ENCODE results near the gene USP24. TPM values are rescaled to one million over a fixed set of nuclear protein-coding genes. Genes with fewer than 3 reads are reported as not detected.

USP24 gene
- total RNA-seq, 1 experiment from 2014 or later = 40.9 TPM

DNA sequence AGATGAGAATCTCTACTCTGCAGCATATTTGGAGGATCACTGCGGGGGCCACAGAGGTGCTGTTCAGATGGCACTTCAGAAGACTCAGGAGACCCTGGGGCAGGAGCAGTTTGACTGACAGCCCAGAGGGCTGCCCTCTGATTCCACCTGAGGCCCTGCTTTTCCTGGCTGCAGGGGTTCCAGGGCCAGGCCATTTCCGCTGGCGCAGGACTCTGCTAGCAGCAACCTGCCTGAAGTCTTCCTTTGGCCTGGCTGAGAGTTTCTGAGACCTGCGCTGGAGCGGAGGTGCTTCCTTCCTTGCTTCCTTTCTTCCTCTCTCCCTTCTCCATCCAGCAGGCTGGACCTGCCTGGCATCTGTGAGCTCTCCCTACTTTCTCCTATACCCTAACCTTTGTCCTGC is 164.0 kb downstream of the USP24 start (continued):
- TF ChIP-seq FOXP4 (CRISPR knock-in tag; IDR thresholded peaks at IDR 0.05) = no peak
- no peak for TF ChIP-seq AFF4 (CRISPR knock-in tag; IDR thresholded peaks at IDR 0.05; ENCODE audit: borderline replicate concordance)

DNA sequence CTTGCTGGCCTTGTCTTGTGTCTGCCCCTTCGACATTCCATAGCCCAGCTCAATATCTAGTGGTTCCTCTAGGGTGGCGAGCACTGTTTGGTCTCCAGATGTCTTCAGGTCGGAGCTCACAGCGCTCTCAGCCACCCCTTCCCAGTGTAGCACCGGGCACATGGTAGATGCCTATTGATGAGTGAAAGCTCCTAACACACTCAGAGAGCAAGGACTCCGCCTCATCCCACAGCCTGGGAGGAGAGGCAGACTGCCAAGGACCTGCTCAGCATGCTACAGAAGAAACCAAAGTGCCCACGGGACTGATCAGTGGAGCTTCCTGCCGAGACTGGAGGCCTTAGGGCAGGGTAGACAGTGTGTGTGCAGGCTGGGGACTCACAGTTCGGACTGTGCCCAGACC is 164.9 kb downstream of the USP24 start:
- no peak for ATAC-seq

More for the DNA sequence above, 164.9 kb downstream of the USP24 start:
- Mint-ChIP-seq H3K4me3 (no peak overlapping the region), H3K27ac (no peak overlapping the region), H3K36me3 (peaks cover 27% of the 10 kb centered on the region), H3K27me3 (ENCODE audit: low read depth) (no peaks in the 10 kb centered on the region), H3K9me3 (no peaks in the 10 kb centered on the region), H3K4me1 (0 out of 2 replicates have a peak, but pooled peaks cover 2% of the 10 kb centered on the region)
- ChIA-PET POLR2A (no interaction called here), CTCF (interaction anchor here (1.1 to 2.3 kb wide), 3 partner anchors 11 to 105 kb away, joined by 3 to 22 read pairs (median 13); partner anchors contain the start of gene PCSK9)
- DNase-seq (ENCODE audit: low spot score) = no peak
- no peak for TF ChIP-seq HMGXB4 (CRISPR knock-in tag; IDR thresholded peaks at IDR 0.05)
- TF ChIP-seq ATF1 (CRISPR knock-in tag; IDR thresholded peaks at IDR 0.05) = no peak
- TF ChIP-seq ZNF138 (CRISPR knock-in tag; conservative IDR thresholded peaks at IDR 0.05) = no peak
- TF ChIP-seq HMGA2 (CRISPR knock-in tag; IDR thresholded peaks at IDR 0.05) = no peak
- TF ChIP-seq CREB1 (CRISPR knock-in tag; IDR thresholded peaks at IDR 0.05) = no peak
- no peak for TF ChIP-seq ZNF121 (CRISPR knock-in tag; IDR thresholded peaks at IDR 0.05)
- TF ChIP-seq ATF3 (CRISPR knock-in tag; conservative IDR thresholded peaks at IDR 0.05) = no peak
- no peak for TF ChIP-seq JAZF1 (CRISPR knock-in tag; IDR thresholded peaks at IDR 0.05)
- TF ChIP-seq FOXJ3 (CRISPR knock-in tag; IDR thresholded peaks at IDR 0.05; ENCODE audit: borderline replicate concordance) = no peak
- no peak for TF ChIP-seq E2F4 (CRISPR knock-in tag; IDR thresholded peaks at IDR 0.05; ENCODE audit: borderline replicate concordance, low read depth)
- TF ChIP-seq, protein P1, sequence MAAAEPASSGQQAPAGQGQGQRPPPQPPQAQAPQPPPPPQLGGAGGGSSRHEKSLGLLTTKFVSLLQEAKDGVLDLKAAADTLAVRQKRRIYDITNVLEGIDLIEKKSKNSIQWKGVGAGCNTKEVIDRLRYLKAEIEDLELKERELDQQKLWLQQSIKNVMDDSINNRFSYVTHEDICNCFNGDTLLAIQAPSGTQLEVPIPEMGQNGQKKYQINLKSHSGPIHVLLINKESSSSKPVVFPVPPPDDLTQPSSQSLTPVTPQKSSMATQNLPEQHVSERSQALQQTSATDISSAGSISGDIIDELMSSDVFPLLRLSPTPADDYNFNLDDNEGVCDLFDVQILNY (CRISPR knock-in tag; IDR thresholded peaks at IDR 0.05) = no peak
- TF ChIP-seq ZNF281 (CRISPR knock-in tag; IDR thresholded peaks at IDR 0.05) = no peak
